Tibial nerve (tissue), 3 donors: Measurements from ENCODE around the gene MPEG1.

ENCODE experiments used
- POLR2A ChIP-seq, 2 donors: fragments of 450-650 bp; IDR thresholded peaks; one replicate each; pipeline ENCODE4 v1.6.1; 2017; ENCODE audit warnings: antibody characterized with exemption in 2 of 2, mild to moderate bottlenecking in 2 of 2, moderate library complexity in 2 of 2
- TF ChIP-seq, protein P1 (sequence below), 5 experiments: fragments of 200-600 bp in 3 of 5; fragments of 450-650 bp in 2 of 5; sonication (generic) in 3 of 5; IDR thresholded peaks; one replicate each; pipeline ENCODE4 v1.5.1; 2016 to 2019; ENCODE audit warnings: antibody characterized with exemption in 5 of 5, mild to moderate bottlenecking in 3 of 5, moderate library complexity in 2 of 5

- TF ChIP-seq POLR2A (IDR thresholded peaks at IDR 0.05) = no peak
- TF ChIP-seq, protein P1, sequence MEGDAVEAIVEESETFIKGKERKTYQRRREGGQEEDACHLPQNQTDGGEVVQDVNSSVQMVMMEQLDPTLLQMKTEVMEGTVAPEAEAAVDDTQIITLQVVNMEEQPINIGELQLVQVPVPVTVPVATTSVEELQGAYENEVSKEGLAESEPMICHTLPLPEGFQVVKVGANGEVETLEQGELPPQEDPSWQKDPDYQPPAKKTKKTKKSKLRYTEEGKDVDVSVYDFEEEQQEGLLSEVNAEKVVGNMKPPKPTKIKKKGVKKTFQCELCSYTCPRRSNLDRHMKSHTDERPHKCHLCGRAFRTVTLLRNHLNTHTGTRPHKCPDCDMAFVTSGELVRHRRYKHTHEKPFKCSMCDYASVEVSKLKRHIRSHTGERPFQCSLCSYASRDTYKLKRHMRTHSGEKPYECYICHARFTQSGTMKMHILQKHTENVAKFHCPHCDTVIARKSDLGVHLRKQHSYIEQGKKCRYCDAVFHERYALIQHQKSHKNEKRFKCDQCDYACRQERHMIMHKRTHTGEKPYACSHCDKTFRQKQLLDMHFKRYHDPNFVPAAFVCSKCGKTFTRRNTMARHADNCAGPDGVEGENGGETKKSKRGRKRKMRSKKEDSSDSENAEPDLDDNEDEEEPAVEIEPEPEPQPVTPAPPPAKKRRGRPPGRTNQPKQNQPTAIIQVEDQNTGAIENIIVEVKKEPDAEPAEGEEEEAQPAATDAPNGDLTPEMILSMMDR (IDR thresholded peaks at IDR 0.05) = no peak
Observed at GRCh38 chr11:59176330-59176729, 36.4 kb downstream of the MPEG1 start.
